OCI-LY3 (cell line): Measurements from ENCODE around the gene TTC28.

Experiments
- CTCF ChIP-seq: fragments of 200-600, 300-600 bp; sonication (generic); IDR thresholded peaks from 2 replicates; pipeline ENCODE4 v1.5.1; 2014; ENCODE audit warnings: antibody characterized with exemption, low read length, low read depth
- EZH2phosphoT487 ChIP-seq: fragments of 200-600 bp; shearing (Covaris generic); IDR thresholded peaks from 2 replicates; pipeline ENCODE4 v1.6.1; 2018; ENCODE audit warnings: antibody characterized with exemption, mixed run types, low read depth

DNA sequence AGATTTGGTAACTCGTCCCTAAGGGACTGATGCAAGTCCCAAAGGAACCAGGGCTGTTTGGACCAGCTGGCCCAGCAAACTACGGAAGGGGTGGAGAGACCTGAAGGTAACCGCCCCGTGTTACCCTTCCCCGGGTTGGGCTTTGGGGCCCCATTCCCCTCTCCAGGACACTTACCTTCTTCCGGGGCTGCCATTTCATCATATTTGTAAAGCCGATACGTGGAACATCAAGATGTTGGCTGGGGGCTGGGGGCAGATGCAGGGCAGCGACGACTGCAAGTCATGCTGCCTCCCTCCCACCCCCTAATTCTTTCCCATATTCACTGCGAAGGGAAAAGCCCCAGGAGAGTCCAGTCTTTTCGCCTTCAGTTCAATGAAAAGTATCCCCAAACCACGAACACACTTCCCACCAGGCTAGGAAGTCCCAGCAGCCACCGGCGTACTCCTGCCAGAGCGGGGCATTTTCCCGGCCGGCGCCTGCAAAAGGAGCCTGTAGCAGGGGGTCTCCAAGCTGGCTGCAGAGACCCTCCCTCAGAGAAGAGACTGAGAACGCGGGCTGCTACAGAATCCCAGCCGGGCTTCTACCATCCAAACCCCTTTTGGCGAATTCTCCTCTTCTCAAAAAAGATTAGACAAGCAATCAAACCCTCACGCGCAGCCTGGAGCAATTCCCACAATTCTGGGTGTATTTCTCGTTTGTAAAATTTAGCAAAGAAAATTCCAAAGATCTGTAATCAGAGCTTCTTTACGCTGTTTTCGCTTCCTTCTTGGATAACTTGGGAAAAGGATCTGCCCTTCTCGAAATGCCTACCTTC lies 236.7 kb downstream of the TTC28 start:
- TF ChIP-seq CTCF = no peak
- TF ChIP-seq EZH2phosphoT487 = no peak
